Measurements from ENCODE around the gene RAB11B. TPM values are rescaled to one million over a fixed set of nuclear protein-coding genes. Genes with fewer than 3 reads are reported as not detected.

Gene RAB11B
- total and polyA plus RNA-seq, 2 of the 13 experiments (the other 11 are each of a cell fraction or from before 2014, with no cell fraction given): 6.0 to 28.4 TPM

DNA sequence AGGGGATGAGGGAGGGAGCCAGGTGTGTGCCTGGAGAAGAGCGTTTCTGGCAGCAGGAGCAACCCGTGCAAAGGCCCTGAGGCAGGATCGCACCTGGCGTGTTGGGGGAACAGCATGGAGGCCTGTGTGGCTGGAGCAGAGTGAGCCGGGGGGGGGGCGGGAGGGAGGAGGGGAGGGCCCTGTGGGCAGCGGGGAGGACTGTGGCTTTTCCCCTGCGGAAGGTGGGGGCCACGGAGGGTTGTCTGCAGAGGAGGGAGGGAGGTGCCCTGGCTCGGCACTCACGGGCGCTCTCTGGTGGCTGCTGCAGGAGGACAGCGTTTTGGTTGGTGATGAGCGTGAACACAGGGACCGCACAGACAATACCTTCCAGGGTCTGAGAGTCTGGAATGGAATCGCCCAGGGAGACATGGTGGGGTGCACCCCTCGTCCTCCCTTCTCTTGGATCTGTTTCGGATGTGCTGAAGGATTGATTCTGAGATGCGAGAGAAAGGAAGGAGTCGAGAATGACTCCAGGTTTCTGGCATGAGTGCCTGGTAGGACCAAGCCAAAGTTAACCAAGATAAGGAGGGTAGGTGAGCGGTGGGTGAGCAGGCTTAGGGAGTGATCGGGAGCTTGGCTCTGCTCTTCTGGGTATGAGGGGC is 6.5 kb downstream of the RAB11B start (continued):
- TF ChIP-seq, protein P1, sequence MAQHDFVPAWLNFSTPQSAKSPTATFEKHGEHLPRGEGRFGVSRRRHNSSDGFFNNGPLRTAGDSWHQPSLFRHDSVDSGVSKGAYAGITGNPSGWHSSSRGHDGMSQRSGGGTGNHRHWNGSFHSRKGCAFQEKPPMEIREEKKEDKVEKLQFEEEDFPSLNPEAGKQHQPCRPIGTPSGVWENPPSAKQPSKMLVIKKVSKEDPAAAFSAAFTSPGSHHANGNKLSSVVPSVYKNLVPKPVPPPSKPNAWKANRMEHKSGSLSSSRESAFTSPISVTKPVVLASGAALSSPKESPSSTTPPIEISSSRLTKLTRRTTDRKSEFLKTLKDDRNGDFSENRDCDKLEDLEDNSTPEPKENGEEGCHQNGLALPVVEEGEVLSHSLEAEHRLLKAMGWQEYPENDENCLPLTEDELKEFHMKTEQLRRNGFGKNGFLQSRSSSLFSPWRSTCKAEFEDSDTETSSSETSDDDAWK (CRISPR knock-in tag; IDR thresholded peaks at IDR 0.05): no peak
- TF ChIP-seq PAF1 (CRISPR knock-in tag; IDR thresholded peaks at IDR 0.05) (no peak), SOX6 (IDR thresholded peaks at IDR 0.05) (no peak), SOX6 (CRISPR knock-in tag; IDR thresholded peaks at IDR 0.05) (peak; percentile 41; the same call in 1 of the 2 replicates), ZNF282 (IDR thresholded peaks at IDR 0.05; ENCODE audit: partially characterized antibody) (no peak), ZNF441 (CRISPR knock-in tag; IDR thresholded peaks at IDR 0.05; ENCODE audit: borderline replicate concordance) (no peak), MAFF (IDR thresholded peaks at IDR 0.05; ENCODE audit: low read depth, low read length) (no peak), NFIB (CRISPR knock-in tag; IDR thresholded peaks at IDR 0.05; ENCODE audit: borderline replicate concordance) (no peak), GZF1 (CRISPR knock-in tag; IDR thresholded peaks at IDR 0.05) (no peak), YY1 (IDR thresholded peaks at IDR 0.05; ENCODE audit: insufficient read depth, insufficient replicate concordance, low read depth, low read length) (peak; percentile 13), ZBTB38 (CRISPR knock-in tag; IDR thresholded peaks at IDR 0.05) (peak; percentile 94), ZNF460 (CRISPR knock-in tag; IDR thresholded peaks at IDR 0.05; ENCODE audit: borderline replicate concordance) (no peak), SP1 (IDR thresholded peaks at IDR 0.05) (no peak), SP1 (CRISPR knock-in tag; IDR thresholded peaks at IDR 0.05) (no peak), ZNF263 (CRISPR knock-in tag; IDR thresholded peaks at IDR 0.05) (0 out of 2 replicates have a peak, but pooled peaks have one; percentile 66), NR2C2 (CRISPR knock-in tag; IDR thresholded peaks at IDR 0.05; ENCODE audit: borderline replicate concordance) (no peak)
- TF ChIP-seq, protein P2, sequence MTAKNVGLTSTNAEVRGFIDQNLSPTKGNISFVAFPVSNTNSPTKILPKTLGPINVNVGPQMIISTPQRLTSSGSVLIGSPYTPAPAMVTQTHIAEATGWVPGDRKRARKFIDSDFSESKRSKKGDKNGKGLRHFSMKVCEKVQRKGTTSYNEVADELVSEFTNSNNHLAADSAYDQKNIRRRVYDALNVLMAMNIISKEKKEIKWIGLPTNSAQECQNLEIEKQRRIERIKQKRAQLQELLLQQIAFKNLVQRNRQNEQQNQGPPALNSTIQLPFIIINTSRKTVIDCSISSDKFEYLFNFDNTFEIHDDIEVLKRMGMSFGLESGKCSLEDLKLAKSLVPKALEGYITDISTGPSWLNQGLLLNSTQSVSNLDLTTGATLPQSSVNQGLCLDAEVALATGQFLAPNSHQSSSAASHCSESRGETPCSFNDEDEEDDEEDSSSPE (CRISPR knock-in tag; IDR thresholded peaks at IDR 0.05): no peak
- TF ChIP-seq, protein P3, sequence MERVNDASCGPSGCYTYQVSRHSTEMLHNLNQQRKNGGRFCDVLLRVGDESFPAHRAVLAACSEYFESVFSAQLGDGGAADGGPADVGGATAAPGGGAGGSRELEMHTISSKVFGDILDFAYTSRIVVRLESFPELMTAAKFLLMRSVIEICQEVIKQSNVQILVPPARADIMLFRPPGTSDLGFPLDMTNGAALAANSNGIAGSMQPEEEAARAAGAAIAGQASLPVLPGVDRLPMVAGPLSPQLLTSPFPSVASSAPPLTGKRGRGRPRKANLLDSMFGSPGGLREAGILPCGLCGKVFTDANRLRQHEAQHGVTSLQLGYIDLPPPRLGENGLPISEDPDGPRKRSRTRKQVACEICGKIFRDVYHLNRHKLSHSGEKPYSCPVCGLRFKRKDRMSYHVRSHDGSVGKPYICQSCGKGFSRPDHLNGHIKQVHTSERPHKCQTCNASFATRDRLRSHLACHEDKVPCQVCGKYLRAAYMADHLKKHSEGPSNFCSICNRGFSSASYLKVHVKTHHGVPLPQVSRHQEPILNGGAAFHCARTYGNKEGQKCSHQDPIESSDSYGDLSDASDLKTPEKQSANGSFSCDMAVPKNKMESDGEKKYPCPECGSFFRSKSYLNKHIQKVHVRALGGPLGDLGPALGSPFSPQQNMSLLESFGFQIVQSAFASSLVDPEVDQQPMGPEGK (CRISPR knock-in tag; IDR thresholded peaks at IDR 0.05): peak; percentile 87
- TF ChIP-seq, protein P4, sequence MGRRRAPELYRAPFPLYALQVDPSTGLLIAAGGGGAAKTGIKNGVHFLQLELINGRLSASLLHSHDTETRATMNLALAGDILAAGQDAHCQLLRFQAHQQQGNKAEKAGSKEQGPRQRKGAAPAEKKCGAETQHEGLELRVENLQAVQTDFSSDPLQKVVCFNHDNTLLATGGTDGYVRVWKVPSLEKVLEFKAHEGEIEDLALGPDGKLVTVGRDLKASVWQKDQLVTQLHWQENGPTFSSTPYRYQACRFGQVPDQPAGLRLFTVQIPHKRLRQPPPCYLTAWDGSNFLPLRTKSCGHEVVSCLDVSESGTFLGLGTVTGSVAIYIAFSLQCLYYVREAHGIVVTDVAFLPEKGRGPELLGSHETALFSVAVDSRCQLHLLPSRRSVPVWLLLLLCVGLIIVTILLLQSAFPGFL (CRISPR knock-in tag; IDR thresholded peaks at IDR 0.05): no peak
- TF ChIP-seq, protein P5, sequence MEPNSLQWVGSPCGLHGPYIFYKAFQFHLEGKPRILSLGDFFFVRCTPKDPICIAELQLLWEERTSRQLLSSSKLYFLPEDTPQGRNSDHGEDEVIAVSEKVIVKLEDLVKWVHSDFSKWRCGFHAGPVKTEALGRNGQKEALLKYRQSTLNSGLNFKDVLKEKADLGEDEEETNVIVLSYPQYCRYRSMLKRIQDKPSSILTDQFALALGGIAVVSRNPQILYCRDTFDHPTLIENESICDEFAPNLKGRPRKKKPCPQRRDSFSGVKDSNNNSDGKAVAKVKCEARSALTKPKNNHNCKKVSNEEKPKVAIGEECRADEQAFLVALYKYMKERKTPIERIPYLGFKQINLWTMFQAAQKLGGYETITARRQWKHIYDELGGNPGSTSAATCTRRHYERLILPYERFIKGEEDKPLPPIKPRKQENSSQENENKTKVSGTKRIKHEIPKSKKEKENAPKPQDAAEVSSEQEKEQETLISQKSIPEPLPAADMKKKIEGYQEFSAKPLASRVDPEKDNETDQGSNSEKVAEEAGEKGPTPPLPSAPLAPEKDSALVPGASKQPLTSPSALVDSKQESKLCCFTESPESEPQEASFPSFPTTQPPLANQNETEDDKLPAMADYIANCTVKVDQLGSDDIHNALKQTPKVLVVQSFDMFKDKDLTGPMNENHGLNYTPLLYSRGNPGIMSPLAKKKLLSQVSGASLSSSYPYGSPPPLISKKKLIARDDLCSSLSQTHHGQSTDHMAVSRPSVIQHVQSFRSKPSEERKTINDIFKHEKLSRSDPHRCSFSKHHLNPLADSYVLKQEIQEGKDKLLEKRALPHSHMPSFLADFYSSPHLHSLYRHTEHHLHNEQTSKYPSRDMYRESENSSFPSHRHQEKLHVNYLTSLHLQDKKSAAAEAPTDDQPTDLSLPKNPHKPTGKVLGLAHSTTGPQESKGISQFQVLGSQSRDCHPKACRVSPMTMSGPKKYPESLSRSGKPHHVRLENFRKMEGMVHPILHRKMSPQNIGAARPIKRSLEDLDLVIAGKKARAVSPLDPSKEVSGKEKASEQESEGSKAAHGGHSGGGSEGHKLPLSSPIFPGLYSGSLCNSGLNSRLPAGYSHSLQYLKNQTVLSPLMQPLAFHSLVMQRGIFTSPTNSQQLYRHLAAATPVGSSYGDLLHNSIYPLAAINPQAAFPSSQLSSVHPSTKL (CRISPR knock-in tag; IDR thresholded peaks at IDR 0.05): no peak
